ENCODE measurements around the gene CDHR5.

DNA sequence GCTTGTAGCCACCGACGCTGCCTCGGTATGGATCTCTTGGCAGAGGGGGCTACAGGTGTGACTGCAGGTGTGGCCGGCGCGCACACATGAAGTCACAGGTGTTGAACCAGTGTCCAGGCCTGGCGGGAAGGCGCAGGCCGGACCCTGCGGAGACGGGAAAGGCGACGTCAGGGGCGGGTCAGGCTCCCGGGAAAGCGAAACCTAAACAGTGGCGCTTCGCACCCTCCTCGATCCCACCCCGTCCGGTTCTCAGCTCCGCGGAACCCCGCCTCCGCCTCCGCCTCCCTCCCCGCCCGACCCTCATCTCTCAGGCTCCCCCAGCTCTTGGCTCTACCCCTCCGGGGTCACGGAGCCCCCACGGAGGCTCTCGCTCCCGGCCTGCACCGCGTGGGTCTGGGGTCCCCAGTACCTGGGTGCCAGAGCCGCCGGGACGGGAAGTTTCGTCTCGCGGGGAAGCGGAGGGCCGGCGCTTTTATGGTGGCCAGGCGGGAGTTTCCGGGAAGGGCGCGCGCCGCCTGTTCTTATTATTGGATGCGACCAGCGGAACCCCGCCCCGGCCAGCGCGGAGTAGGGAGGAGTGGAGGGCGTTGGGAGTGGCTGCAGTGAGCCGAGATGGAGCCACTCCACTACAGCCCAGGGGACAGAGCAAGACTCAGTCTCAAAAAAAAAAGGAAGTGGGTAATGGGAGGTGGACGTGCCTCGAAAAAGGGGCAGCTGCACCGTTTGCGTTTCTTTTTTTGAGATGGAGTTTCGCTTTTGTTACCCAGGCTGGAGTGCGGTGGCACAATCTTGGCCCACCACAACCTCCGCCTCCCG, 9.0 kb downstream of the CDHR5 start, which contains the start of gene IRF7:
- TF ChIP-seq CTCF (conservative IDR thresholded peaks at IDR 0.05; ENCODE audit: low read depth, low read length) (no peak), EZH2 (IDR thresholded peaks at IDR 0.05; ENCODE audit: borderline replicate concordance, low read depth, low read length, poor library complexity, severe bottlenecking) (no peak)
